Measurements from ENCODE around the gene GRIN3B. TPM values are rescaled to one million over a fixed set of nuclear protein-coding genes. Genes with fewer than 3 reads are reported as not detected.

The GRIN3B gene
- total RNA-seq, 1 donor from 2014 or later, result 0.35 TPM

DNA sequence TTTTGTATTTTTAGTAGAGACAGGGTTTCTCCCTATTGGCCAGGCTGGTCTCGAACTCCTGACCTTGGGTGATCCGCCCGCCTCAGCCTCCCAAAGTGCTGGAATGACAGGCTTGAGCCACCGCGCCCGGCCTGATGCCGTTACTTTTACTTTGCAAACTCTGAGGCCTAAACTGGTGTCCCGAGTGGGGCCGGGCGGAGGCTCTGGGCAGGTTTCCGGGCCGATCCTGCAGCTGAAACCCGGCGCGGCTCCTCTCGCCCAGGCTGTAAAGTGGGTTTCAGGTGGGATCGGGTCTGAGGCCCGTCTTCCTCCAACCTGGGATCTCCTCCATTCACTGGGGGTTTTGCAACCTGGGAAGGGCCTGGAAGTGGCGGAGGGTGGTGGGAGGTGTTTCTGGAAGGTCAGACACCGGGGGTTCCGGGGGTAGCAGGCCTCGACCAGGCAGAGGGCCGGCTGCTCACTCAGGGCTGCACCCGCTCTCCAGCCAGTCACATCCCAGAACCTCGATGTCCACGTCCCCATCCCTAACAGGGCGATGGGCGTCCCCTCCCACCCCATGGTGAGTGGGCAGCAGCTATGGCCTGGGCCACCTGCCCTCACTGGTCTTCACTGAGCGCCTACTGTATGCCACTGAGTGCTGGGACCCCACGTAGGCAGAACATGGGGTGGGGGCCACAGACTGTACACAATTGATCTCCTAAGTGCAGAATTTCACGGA, 37.4 kb upstream of the GRIN3B start:
- DNase-seq (ENCODE audit: missing footprints) (no peak), ATAC-seq (no peak)
- intact Hi-C loops (cut with DNase I), result no loop called here

DNA sequence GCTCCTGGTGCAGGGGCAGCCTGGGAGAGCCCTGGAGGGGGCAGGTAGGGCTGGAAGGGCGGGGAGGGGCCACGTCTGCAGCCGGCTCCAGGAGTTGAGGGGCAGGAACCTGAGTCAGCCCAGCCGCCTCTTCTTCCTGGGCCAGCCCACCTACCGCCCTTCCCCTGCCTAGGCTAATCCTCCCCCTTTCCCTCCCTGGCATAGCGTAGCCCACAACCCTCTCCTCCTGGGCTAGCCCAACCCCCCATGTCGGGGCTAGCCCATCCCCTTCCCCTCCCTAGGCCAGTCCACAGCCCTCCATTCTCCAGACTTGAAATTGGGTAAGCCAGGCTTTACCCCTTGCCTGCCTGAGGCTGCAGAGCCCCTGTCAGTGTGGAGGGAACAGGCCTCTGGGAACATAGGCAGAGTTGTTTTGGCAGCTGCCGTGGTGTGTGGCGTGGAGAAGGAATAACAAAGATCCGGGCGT, 36.7 kb upstream of the GRIN3B start:
- DNase-seq (ENCODE audit: missing footprints), result no peak
- ATAC-seq, result no peak
- intact Hi-C loops (cut with DNase I), result no loop called here

DNA sequence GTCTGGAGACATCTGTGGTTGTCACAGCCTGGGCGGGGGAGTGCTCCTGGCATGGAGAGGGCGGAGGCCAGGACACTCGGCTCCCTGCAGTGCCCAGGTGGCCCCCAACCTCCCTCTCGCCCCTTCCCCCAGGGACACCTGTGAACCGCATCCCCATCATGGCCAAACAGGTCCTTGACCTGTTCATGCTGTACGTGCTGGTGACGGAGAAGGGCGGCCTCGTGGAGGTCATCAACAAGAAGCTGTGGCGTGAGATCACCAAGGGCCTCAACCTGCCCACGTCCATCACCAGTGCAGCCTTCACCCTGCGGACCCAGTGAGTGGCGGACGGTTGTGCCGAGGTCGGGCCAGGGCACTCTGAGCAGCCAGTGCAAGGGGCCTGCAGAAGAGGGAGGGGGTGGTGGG, 36.1 kb upstream of the GRIN3B start:
- intact Hi-C loops (cut with DNase I), result no loop called here
- ATAC-seq, result no peak
- no peak for DNase-seq (ENCODE audit: missing footprints)

DNA sequence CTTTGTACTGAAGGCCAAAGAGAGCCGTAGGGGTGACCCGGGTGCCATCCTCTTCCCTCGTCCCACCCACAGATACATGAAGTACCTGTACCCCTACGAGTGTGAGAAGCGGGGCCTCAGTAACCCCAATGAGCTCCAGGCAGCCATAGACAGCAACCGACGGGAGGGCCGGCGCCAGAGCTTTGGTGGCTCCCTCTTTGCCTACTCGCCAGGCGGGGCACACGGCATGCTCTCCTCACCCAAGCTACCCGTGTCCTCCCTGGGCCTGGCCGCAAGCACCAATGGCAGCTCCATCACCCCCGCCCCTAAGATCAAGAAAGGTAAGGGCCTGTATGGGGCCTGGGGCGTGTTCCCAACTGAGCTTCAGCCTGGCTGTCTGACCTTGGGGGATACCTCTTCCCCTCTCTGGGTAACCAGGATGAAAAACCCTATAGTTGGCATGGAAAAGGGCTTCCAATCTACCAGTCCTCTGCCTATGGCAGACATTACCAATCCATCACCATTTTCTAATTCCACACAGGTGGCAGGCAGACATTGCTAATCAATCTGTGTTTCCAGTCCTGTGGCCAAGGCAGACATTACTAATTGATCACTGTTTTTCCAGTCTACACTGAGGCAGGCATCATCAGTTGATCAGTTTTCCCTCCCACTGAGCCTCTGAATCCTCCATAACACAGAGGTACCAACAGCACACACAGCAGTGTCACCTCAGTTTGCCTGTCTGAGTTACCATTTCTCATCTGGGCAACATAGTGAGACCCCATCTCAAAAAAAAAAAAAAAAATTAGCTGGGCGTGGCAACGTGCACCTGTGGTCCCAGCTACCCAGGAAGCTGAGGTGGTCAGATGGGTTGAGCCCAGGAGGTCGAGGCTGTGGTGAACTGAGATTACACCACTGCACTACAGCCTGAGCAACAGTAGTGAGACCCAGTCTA, 35.2 kb upstream of the GRIN3B start:
- intact Hi-C loops (cut with DNase I), result no loop called here
- no peak for ATAC-seq

DNA sequence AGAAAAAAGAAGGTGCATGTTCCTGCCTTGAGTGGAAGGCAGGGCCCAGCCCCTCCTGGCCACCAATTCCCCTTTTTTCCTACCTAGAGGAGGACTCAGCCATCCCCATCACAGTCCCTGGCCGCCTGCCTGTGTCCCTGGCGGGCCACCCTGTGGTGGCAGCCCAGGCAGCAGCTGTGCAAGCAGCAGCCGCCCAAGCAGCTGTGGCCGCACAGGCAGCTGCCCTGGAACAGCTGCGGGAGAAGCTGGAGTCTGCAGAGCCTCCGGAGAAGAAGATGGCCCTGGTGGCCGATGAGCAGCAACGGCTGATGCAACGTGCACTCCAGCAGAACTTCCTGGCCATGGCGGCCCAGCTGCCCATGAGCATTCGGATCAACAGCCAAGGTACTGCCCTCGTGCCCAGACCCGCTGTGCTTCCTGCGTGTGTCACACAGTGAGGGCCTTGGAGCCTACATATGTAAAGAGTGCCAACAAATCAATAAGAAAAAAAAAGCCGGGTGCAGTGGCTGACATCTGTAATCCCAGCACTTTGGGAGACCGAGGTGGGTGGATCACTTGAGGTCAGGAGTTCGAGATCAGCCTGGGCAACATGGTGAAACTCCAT, 33.6 kb upstream of the GRIN3B start:
- intact Hi-C loops (cut with DNase I), result no loop called here
- DNase-seq (ENCODE audit: missing footprints) (no peak), ATAC-seq (no peak)

More for the DNA sequence above, 35.2 kb upstream of the GRIN3B start:
- no peak for DNase-seq (ENCODE audit: missing footprints)

DNA sequence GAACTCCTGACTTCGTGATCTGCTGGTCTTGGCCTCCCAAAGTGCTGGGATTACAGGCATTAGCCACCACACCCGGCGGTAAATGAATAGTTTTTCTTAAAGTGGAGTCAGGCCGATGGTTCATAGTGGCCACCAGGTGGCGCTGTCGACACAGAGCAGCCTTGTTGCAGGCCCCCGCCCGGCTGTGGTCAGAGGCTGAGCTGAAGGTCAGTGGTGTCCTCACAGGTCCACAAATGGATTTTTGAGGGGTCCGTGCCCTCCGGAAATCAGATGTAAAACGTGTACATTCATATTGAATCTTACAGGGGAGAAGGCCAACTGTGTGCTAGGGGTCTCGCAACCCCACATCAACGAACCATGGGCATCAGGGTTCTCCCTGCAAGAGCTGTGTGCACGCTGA, 29.5 kb upstream of the GRIN3B start:
- ATAC-seq (no peak), DNase-seq (ENCODE audit: missing footprints) (no peak)
- intact Hi-C loops (cut with DNase I), result no loop called here

DNA sequence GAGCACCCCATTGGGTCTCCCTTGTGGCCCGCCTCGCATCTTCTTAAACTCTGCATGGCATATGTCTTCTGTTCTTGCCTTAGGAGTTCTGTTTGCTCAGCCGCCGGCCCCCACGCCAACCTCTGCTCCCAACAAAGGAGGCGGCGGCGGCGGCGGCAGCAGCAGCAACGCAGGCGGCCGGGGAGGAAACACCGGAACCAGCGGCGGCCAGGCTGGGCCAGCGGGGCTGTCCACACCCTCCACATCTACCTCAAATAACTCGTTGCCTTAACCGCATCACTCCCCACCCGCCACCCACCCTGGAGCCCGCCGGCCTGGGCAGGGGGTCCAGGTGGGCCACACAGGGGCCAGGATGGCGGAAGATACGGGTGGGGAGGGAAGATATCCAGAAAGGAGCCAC, 28.4 kb upstream of the GRIN3B start:
- ATAC-seq (no peak), DNase-seq (ENCODE audit: missing footprints) (no peak)
- intact Hi-C loops (cut with DNase I), result no loop called here

DNA sequence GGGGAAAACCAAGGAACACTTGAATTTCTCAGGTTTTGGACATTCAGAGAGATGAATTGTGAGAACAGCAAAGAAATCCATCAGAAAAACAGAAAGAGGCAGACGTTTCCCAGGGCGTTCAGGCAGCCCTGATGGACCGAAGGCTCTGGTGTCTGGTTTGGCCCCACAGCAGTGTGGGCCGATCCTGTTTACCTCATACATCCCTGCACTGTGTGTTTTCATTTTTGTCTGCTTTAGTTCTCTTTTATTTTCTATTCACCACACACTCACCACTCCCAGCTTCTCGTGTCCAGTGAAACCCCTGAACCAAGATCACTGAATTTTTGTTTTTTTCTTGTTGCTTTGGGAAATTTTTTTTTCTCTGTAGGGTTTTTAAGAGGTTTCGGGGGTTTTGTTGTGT, 27.9 kb upstream of the GRIN3B start:
- intact Hi-C loops (cut with DNase I), result no loop called here
- ATAC-seq (no peak), DNase-seq (ENCODE audit: missing footprints) (no peak)

DNA sequence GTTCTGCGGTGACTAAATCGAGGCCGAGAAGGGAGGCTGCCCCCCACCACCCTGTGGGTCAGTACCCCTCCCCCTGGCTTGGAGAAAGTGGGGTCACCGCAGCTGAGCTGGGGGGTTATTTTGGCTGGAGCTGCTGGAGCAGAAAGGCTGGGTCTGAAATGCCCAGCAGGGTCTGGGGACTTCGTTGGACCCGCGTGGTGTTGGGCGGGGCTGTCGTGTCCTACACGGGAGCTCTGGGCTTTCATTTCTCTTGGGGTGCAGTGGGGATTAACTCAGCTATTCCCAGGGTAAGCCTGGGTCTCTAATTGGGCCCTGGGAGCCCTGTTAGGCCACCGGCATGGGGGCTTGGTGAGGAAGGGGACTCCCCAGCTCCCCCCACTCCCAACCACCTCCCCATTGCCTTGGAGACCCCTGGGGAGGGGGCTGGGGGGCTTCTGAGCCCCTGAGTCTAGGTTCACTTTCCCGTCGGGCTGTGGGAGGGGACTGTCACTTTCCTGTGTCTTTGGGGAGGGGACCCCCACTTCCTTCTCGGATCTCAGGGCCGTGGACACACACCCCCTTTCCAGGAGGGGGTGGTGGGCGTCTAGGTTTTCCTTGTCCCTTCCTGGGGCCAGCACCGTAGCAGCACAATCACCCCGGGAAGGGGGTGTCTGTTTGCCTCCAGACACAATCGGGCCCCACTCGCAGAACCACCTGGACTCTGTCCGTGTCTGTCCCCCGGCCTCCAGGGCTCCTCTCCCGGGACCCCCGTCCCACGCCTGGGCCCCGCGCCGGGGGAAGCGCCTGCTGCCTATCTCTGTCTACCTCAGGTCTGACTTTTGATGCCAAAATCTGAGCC, 26.3 kb upstream of the GRIN3B start:
- DNase-seq (ENCODE audit: missing footprints), result no peak
- ATAC-seq, result no peak
- intact Hi-C loops (cut with DNase I), result no loop called here

DNA sequence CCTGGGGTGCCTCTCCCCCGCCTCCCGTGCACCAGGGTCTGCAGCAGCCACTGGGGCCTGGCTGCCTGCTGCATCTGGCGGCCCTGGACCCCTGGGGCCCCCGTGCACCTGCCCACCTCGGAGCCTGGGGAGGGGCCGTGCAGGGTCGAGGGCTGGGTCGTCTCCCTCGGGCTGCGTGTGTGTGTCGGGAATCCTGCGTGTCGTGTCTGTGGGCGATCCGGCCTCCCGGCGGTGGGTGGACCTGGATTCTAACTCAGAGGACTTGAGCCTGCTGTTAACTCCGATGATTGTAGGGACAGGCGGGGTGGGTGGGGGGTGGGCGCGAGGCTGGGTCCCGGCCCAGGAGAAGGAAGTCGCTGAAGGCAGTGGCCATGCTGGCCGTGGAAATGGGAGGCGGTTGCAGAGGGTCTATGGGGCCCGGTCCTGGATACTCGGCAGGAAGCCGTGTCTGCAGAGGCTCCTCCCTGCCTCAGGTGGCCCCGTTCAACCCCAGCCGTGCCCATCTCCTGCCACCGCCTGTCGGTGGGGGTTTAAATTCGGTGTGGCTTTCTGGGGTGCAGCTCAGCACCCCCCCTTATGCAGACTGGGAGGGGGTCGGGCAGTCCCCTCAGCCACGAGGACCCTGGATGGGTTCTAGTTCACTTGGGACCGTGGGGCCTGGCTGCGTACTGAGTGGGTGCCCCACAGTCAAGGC, 25.5 kb upstream of the GRIN3B start:
- DNase-seq (ENCODE audit: missing footprints) (no peak), ATAC-seq (no peak)
- intact Hi-C loops (cut with DNase I), result no loop called here

DNA sequence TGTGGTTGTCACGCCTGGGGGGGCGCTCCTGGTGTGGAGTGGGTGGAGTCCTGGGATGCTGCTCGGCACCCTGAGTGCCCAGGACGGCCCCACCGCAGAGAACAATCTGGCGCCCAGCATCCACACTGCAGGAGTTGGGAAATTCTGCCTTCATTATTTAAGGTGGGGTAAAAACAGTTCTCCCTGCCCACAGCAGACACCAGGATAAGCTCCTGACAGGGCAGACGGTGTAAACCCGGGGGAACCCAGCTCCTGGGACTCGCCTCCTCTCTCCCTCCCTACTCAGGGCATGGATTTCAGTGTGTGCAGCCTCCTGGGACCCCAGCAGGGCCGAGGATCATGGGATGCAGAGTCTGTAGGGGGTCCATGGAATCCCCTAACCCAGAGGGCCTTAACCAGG, 23.7 kb upstream of the GRIN3B start:
- no peak for ATAC-seq
- DNase-seq (ENCODE audit: missing footprints), result no peak
- intact Hi-C loops (cut with DNase I), result no loop called here

DNA sequence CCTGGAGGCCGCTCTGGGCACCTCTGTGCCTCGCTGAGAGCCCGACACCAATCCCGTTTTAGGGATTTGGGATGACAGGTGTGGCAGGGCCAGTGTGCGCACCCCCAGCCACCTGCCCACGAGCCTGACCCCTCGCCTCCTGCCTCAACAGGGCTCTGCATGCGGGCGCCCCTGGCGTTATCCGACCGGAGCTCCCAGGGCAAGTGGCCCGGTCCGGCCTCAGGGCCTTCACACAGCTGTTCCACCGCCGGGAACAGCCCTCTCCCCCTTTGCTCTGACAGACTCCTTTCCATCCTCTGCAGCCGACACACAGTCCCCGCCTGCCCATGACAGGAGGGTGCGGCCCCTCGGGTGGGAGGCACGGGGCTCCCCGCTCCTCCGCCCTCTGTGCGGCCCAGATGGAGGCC, 23.2 kb upstream of the GRIN3B start:
- DNase-seq (ENCODE audit: missing footprints) (no peak), ATAC-seq (no peak)
- intact Hi-C loops (cut with DNase I), result no loop called here

DNA sequence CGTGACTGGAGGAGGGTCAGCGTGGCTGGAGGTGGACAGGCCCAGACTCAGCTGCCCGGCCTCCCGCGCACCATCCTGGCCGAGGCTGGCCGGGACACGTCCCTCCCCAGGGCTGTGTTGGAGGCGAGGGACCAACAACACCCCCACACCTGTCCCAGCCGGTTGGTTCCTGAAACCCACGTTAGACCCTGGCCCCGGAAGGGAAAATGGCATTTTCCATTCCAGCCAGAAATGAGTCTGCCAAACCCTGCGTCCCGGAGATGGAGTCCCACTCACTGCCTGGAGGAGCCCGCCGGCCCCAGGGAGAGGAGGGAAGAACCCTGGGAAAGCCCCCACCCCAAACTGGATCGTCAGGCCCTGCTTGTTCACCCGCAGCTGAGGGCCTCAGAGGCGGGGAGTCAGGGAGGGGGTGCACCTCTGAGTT, 20.9 kb upstream of the GRIN3B start:
- intact Hi-C loops (cut with DNase I), result no loop called here
- DNase-seq (ENCODE audit: missing footprints), result no peak
- ATAC-seq, result no peak

DNA sequence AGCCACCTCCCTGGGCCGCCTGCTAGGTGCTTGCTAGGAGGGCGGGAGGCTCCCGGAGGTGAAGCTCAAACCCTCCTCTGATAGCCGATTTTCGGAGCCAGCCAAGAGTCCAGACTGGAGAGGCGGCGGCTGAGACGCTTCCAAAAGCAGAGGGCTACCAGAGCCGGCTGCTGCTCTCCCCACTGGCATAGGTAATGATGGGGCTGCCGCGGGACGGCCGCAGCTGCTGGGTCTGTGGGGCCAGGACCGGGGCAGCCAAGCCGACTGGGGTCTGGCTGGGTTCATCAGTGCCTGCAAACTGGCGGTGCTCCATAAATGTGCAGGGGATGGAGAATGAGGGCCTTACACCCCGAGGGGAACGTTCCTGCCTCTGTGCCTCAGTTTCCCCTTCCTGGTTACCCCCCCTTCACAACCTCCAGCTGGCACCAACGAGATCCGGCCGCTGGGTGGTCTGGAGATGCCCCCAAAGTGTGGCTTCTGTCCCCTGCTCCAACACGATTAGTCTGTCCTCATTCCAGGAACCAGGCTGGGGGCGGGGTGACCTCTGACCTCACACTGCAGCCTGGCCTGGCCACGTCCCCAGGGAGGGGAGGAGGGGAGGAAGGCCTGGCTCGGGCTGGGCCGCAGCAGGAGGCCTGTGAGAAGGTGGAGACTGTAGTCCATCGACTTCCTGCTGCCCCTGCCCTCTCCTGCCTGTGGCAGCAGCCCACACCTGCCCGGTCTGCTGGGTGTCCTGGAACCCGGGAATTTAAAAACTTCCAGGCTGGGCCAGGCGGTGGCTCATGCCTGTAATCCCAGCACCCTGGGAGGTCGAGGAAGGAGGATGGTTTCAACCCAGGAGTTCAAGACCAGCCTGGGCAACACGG, 19.9 kb upstream of the GRIN3B start:
- intact Hi-C loops (cut with DNase I), result no loop called here
- DNase-seq (ENCODE audit: missing footprints), result no peak
- ATAC-seq, result no peak

DNA sequence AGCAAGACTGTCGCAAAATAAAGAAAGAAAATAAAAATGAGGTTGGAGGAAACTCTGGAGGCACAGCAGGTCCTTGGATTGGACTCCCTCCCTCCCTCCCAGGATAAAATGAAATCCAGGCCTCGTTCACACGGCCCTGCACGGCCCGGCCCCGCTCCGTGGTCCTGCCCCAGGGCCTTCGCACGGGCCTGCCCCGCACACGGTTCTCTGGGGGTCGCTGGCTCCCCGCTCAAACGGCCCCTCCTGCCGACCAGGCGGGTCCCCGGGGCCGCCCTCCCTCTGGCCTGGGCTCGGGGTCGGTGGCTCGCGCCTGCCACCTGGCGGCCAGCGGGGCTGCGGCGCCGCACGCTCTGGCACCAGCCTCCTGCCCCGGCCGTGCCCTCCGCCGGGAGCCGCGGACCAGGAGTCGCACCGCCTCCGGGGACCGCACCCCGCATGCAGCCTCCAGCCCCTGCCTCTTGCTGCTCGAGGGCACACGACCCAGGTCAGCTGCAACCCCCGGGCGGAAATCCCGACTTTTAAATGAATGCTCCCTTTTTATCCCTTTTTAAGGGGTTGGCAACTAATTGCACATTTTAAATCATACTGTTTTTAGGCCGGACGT, 17.6 kb upstream of the GRIN3B start:
- peak; percentile 91 for DNase-seq (ENCODE audit: missing footprints)
- ATAC-seq, result peak; percentile 82
- intact Hi-C loops (cut with DNase I), result loop anchor here (1.0 kb wide), 2 partner anchors 61 to 212 kb away; no protein-coding TSS in a partner anchor

DNA sequence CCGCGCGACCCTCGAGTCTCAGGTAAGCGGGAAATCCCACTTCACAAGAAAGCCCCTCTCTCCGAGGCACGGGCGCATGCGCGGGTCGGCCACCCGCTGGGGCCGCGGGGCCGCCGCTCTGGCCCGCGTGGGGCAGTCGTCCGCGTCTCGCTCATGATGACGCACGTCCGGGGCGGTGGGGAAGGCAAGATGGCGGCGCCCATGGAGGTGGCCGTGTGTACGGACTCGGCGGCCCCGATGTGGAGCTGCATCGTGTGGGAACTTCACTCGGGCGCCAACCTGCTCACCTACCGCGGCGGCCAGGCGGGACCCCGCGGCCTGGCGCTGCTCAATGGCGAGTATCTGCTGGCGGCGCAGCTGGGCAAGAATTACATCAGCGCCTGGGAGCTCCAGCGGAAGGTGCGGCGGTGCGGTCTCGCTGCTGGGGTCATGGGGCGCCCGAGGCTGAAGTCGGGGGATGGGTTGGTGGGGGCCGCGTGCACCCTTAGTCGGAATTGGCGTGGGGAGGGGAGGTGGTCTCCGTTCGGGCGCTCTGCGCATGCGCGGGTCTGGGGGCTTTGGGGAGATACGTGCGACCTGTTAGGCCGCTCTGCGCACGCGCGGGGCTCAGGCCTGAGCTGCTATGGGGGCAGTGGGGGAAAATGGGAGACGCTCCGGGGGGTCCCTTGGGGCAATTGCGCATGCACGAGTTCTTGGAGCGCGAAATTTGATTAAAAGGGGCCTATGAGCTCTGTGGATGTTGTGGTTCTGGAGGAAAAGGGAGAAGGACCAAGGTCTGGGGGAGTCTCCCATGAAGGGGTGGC, 15.9 kb upstream of the GRIN3B start, which contains the start of gene WDR18:
WDR18 (plus strand) TSS at position 181 of the 803 bp plus-strand sequence; CDS start at position 190, 9 bp downstream.
- peak; percentile 95 for ATAC-seq
- DNase-seq (ENCODE audit: missing footprints), result peak; percentile 97
- intact Hi-C loops (cut with DNase I), result loop anchor here (1.0 kb wide), 2 partner anchors 59 to 127 kb away; no protein-coding TSS in a partner anchor
